ENCODE results near the gene TPRN.

- no peak for TF ChIP-seq YY1 (IDR thresholded peaks at IDR 0.05; ENCODE audit: low read depth)
- no peak for TF ChIP-seq TEAD4 (IDR thresholded peaks at IDR 0.05)
- TF ChIP-seq TAF1 (IDR thresholded peaks at IDR 0.05; ENCODE audit: low read depth), result no peak
- no peak for TF ChIP-seq TCF12 (IDR thresholded peaks at IDR 0.05; ENCODE audit: low read depth)
- TF ChIP-seq, protein P1, sequence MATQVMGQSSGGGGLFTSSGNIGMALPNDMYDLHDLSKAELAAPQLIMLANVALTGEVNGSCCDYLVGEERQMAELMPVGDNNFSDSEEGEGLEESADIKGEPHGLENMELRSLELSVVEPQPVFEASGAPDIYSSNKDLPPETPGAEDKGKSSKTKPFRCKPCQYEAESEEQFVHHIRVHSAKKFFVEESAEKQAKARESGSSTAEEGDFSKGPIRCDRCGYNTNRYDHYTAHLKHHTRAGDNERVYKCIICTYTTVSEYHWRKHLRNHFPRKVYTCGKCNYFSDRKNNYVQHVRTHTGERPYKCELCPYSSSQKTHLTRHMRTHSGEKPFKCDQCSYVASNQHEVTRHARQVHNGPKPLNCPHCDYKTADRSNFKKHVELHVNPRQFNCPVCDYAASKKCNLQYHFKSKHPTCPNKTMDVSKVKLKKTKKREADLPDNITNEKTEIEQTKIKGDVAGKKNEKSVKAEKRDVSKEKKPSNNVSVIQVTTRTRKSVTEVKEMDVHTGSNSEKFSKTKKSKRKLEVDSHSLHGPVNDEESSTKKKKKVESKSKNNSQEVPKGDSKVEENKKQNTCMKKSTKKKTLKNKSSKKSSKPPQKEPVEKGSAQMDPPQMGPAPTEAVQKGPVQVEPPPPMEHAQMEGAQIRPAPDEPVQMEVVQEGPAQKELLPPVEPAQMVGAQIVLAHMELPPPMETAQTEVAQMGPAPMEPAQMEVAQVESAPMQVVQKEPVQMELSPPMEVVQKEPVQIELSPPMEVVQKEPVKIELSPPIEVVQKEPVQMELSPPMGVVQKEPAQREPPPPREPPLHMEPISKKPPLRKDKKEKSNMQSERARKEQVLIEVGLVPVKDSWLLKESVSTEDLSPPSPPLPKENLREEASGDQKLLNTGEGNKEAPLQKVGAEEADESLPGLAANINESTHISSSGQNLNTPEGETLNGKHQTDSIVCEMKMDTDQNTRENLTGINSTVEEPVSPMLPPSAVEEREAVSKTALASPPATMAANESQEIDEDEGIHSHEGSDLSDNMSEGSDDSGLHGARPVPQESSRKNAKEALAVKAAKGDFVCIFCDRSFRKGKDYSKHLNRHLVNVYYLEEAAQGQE (IDR thresholded peaks at IDR 0.05; ENCODE audit: low read depth), result no peak
- peak; percentile 30; the same call in 1 of the 2 replicates for TF ChIP-seq RAD21 (IDR thresholded peaks at IDR 0.05; ENCODE audit: low read depth)
- TF ChIP-seq CEBPB (IDR thresholded peaks at IDR 0.05), result no peak
- TF ChIP-seq EP300 (IDR thresholded peaks at IDR 0.05; ENCODE audit: borderline replicate concordance), result no peak
- TF ChIP-seq, protein P2, sequence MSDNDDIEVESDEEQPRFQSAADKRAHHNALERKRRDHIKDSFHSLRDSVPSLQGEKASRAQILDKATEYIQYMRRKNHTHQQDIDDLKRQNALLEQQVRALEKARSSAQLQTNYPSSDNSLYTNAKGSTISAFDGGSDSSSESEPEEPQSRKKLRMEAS (IDR thresholded peaks at IDR 0.05), result no peak
- no peak for TF ChIP-seq NFIC (IDR thresholded peaks at IDR 0.05)
Measured at GRCh38 chr9:137213160-137214060, 12.9 kb upstream of the TPRN start.
